Measurements from ENCODE around the gene AHI1.

AHI1 gene

GRCh38 chr6:135235716-135236115, 261.8 kb downstream of the AHI1 start:
- POLR2A ChIA-PET: no interaction called here
- Histone ChIP-seq H3K36me3 (ENCODE audit: control insufficient read depth in 2 of 2, insufficient read depth in 1 of 2, low read length in 2 of 2) (no peaks in the 10 kb centered on the region), H3K4me1 (ENCODE audit: control insufficient read depth, insufficient read depth, low read length) (no peaks in the 10 kb centered on the region), H3K4me3 (ENCODE audit: low read depth, low read length) (no peak overlapping the region), H3K27ac (ENCODE audit: extremely low read depth, low read depth, low read length) (no peak overlapping the region), H3K9me3 (ENCODE audit: control insufficient read depth, insufficient read depth, low read depth, low read length) (no peaks in the 10 kb centered on the region)
- CTCF ChIA-PET: interaction anchor here (0.6 to 1.0 kb wide), 2 partner anchors 188 to 890 kb away, joined by 3 read pairs; no protein-coding TSS in a partner anchor
- no peak for TF ChIP-seq ZFP41 (tag by site-specific recombination; IDR thresholded peaks at IDR 0.05; ENCODE audit: borderline replicate concordance)
- TF ChIP-seq ZNF837 (tag by site-specific recombination; IDR thresholded peaks at IDR 0.05): no peak
- no peak for TF ChIP-seq HOXA7 (CRISPR knock-in tag; IDR thresholded peaks at IDR 0.05; ENCODE audit: borderline replicate concordance)
- TF ChIP-seq ZNF114 (tag by site-specific recombination; IDR thresholded peaks at IDR 0.05): no peak
- no peak for TF ChIP-seq ZNF626 (tag by site-specific recombination; IDR thresholded peaks at IDR 0.05)
- TF ChIP-seq KLF10 (tag by site-specific recombination; IDR thresholded peaks at IDR 0.05): no peak
- no peak for TF ChIP-seq ZNF148 (tag by site-specific recombination; IDR thresholded peaks at IDR 0.05; ENCODE audit: borderline replicate concordance)
- TF ChIP-seq ZNF302 (tag by site-specific recombination; IDR thresholded peaks at IDR 0.05; ENCODE audit: low read depth): no peak
- no peak for TF ChIP-seq RBAK (tag by site-specific recombination; IDR thresholded peaks at IDR 0.05)

GRCh38 chr6:135234492-135234780, 263.1 kb downstream of the AHI1 start:
- Histone ChIP-seq H3K36me3 (ENCODE audit: control insufficient read depth in 2 of 2, insufficient read depth in 1 of 2, low read length in 2 of 2) (no peaks in the 10 kb centered on the region), H3K27ac (ENCODE audit: extremely low read depth, low read depth, low read length) (no peak overlapping the region), H3K4me1 (ENCODE audit: control insufficient read depth, insufficient read depth, low read length) (no peaks in the 10 kb centered on the region), H3K4me3 (ENCODE audit: low read depth, low read length) (no peak overlapping the region), H3K9me3 (ENCODE audit: control insufficient read depth, insufficient read depth, low read depth, low read length) (no peaks in the 10 kb centered on the region)
- no peak for TF ChIP-seq ZNF324 (tag by site-specific recombination; IDR thresholded peaks at IDR 0.05)
- TF ChIP-seq GLI2 (tag by site-specific recombination; IDR thresholded peaks at IDR 0.05; ENCODE audit: borderline replicate concordance, low read depth): no peak
- TF ChIP-seq ZNF350 (tag by site-specific recombination; IDR thresholded peaks at IDR 0.05): no peak
- peak; percentile 78 for TF ChIP-seq ATF2 (tag by site-specific recombination; IDR thresholded peaks at IDR 0.05; ENCODE audit: low read depth)
- TF ChIP-seq ZNF629 (tag by site-specific recombination; IDR thresholded peaks at IDR 0.05): no peak
- CTCF ChIA-PET: no interaction called here
- POLR2A ChIA-PET: no interaction called here

GRCh38 chr6:135233686-135234491, 263.7 kb downstream of the AHI1 start:
- ChIA-PET POLR2A (no interaction called here), CTCF (no interaction called here)
- no peak overlapping the region for H3K4me3 ChIP-seq (ENCODE audit: low read depth, low read length)
- no peaks in the 10 kb centered on the region for H3K9me3 ChIP-seq (ENCODE audit: control insufficient read depth, insufficient read depth, low read depth, low read length)
- H3K4me1 ChIP-seq (ENCODE audit: control insufficient read depth, insufficient read depth, low read length): no peaks in the 10 kb centered on the region
- H3K36me3 ChIP-seq (ENCODE audit: control insufficient read depth in 2 of 2, insufficient read depth in 1 of 2, low read length in 2 of 2): no peaks in the 10 kb centered on the region
- H3K27ac ChIP-seq (ENCODE audit: extremely low read depth, low read depth, low read length): no peak overlapping the region
- TF ChIP-seq ZNF391 (tag by site-specific recombination; IDR thresholded peaks at IDR 0.05; ENCODE audit: borderline replicate concordance, low read depth) (no peak), ZBTB48 (tag by site-specific recombination; IDR thresholded peaks at IDR 0.05) (no peak), KLF7 (tag by site-specific recombination; IDR thresholded peaks at IDR 0.05; ENCODE audit: borderline replicate concordance) (no peak), ZNF610 (tag by site-specific recombination; IDR thresholded peaks at IDR 0.05; ENCODE audit: borderline replicate concordance) (no peak), PATZ1 (tag by site-specific recombination; IDR thresholded peaks at IDR 0.05) (no peak), ZBTB7A (tag by site-specific recombination; IDR thresholded peaks at IDR 0.05; ENCODE audit: low read depth) (no peak), ZNF174 (tag by site-specific recombination; IDR thresholded peaks at IDR 0.05) (no peak), BCL11A (tag by site-specific recombination; IDR thresholded peaks at IDR 0.05; ENCODE audit: low read depth) (no peak), ZSCAN30 (tag by site-specific recombination; IDR thresholded peaks at IDR 0.05) (no peak)

Data from HEK293 (cell line).